Right lobe of liver (tissue), 6 donors: ENCODE results near the gene DNASE1L2. TPM values are rescaled to one million over a fixed set of nuclear protein-coding genes. Genes with fewer than 3 reads are reported as not detected.
A peak's percentile ranks its signal among the peaks of the same experiment; 100 is the strongest.

ENCODE experiments used
- ATAC-seq, 4 donors: fragments of 200-7000 bp; cut with Tn5 transposase; one replicate each; pipeline ENCODE4 v1.9.1; 2020; ENCODE audit warnings: mild to moderate bottlenecking in 4 of 4, moderate library complexity in 4 of 4
- DNase-seq, 3 donors: peaks; one replicate each; pipeline ENCODE4 v3.0.0-alpha.2; 2020
- H3K27ac ChIP-seq, 3 donors: fragments of 200-600 bp; one replicate each; pipeline ENCODE4 v1.8.0; 2022
- H3K27me3 ChIP-seq, 2 donors: fragments of 200-600 bp; one replicate each; pipeline ENCODE4 v1.8.0; 2022
- H3K36me3 ChIP-seq, 4 donors: fragments of 200-600 bp; sonication (generic) in 1 of 4; one replicate each; pipeline versions ENCODE4 v1.5.1 to v1.8.0; 2017 to 2022; ENCODE audit warnings: control low read depth in 1 of 4
- H3K4me1 ChIP-seq, 4 donors: fragments of 200-600 bp; sonication (generic) in 1 of 4; one replicate each; pipeline versions ENCODE4 v1.5.1 to v1.8.0; 2017 to 2022; ENCODE audit warnings: control low read depth in 1 of 4
- H3K4me3 ChIP-seq, 3 donors: fragments of 200-600 bp; one replicate each; pipeline ENCODE4 v1.8.0; 2022
- H3K9me3 ChIP-seq, 4 donors: fragments of 200-600 bp; sonication (generic) in 1 of 4; one replicate each; pipeline versions ENCODE4 v1.5.1 to v1.8.0; 2017 to 2022; ENCODE audit warnings: control low read depth in 1 of 4
- CTCF ChIP-seq, 4 donors: fragments of 200-600 bp in 3 of 4; fragments of 450-650 bp in 1 of 4; IDR thresholded peaks; one replicate each; pipeline versions ENCODE4 v1.5.1 to v1.8.0; 2016 to 2022; ENCODE audit warnings: antibody characterized with exemption in 4 of 4, mild to moderate bottlenecking in 2 of 4
- POLR2A ChIP-seq: fragments of 450-650 bp; IDR thresholded peaks from one replicate; pipeline ENCODE4 v1.6.1; 2017; ENCODE audit warnings: antibody characterized with exemption, mild to moderate bottlenecking
- WGBS: methylation state at CpG from one replicate; pipeline ENCODE4 v1.1.6; 2018; ENCODE audit warnings: low coverage, low lambda C conversion rate; ENCODE audit not compliant: insufficient coverage; ENCODE audit errors: missing lambda C conversion rate; 5-methylcytosine and 5-hydroxymethylcytosine counted together
- intact Hi-C, 2 donors: fragments of 100-400 bp; cut with DNase I; formaldehyde crosslinking; loops; one replicate each; pipeline versions ENCODE4 v1.11.2 to v1.14.1; 2022
- total RNA-seq, 6 experiments: library from RNA; depleted of rRNA in 2 of 6; stranded (reverse); fragments of >200 nt in 2 of 6; fragmentation: NEBNext Ultra II Directional in 3 of 6; extraction: Animal tissue kit (Norgen Biotek cat#: 25700) in 3 of 6; gene quantifications; one replicate each; pipeline versions ENCODE4 v1.1.0 to v1.2.4, GENCODE V29; 2016 to 2023
- donor health status: DM: no; HTN: yes; CAD: no.
- donor health status: DM: no; HTN: no; CAD: no.
- donor health status: DM: no; HTN: no; CAD: no.
- donor health status: DM: no; HTN: yes; CAD: no.
- donor health status: DM: no; HTN: yes; CAD: no.

DNASE1L2 gene
- total RNA-seq, 6 experiments from 2014 or later: 0.31 to 1.1 (median 0.40) TPM; not detected in 1

DNA sequence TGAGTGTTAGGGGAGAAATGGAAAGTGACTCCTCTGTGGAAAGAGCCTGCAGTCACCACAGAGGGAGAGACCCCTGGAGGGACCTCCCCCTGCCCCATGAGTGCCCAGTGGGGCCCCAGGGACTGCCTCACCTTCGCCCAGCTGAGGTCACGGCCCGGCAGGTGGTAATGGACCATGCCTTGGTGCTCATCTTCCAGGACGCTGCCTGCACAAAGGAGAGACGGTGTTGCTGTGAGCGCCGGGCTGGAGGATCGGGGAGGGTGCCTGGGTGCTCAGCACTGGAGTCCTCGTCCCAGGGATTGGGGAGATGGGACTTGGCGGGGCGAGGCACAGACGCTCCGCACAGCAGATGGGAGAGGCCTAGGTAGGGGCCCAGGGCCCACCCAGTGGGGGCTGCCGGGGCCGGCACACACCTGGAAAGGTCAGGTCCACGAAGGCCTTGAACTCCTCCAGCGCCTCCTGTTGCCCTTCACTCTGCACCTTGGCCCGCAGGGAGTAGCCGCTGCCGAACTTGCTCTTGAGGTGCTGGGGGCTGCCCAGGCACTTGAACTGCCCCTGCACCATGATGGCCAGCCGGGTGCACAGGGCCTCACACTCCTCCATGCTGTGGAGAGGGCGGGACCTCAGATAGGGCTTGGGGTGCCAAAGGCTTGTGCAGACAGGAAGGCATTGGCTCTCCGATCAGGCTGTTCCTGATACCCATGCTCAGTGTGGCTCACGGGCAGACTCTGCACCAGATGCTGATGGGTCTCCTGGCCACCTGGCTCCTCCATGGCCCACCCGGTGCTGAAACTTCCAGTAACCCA lies 41.4 kb downstream of the DNASE1L2 start:
- Histone ChIP-seq H3K4me1 (no peaks in the 10 kb centered on the region), H3K36me3 (no peaks in the 10 kb centered on the region), H3K27ac (no peak overlapping the region), H3K4me3 (no peak overlapping the region), H3K27me3 (no peaks in the 10 kb centered on the region), H3K9me3 (no peaks in the 10 kb centered on the region)
- 90% methylated on average over 2 of the region's 25 CpGs for WGBS
- intact Hi-C loops: no loop called here
- ATAC-seq (peak in 1 of 4 donors; percentile 8), DNase-seq (no peak)
- TF ChIP-seq CTCF (IDR thresholded peaks at IDR 0.05): no peak
- TF ChIP-seq POLR2A: no peak

DNA sequence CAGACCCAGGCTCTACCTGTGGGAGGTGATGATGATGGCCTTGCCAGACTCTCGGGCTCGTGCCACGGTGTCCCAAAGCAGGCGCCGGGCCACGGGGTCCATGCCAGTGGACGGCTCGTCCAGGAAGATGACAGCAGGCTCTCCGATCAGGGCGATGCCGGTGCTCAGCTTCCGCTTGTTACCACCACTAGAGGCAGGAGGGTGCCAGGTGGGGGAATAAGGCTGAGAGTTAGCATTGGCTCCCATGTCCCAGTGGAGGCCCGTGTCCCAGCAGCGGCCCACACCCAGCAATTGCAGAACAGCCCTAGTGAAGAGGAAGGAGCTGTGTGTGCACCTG lies 42.0 kb downstream of the DNASE1L2 start:
- H3K36me3 ChIP-seq: no peaks in the 10 kb centered on the region
- ATAC-seq: no peak
- H3K4me3 ChIP-seq: no peak overlapping the region
- H3K4me1 ChIP-seq: no peaks in the 10 kb centered on the region
- H3K9me3 ChIP-seq: no peaks in the 10 kb centered on the region
- TF ChIP-seq CTCF (IDR thresholded peaks at IDR 0.05) (no peak), POLR2A (no peak)
- no peak for DNase-seq
- 60% methylated on average over 3 of the region's 14 CpGs for WGBS
- intact Hi-C loops: no loop called here
- H3K27ac ChIP-seq: no peak overlapping the region
- no peaks in the 10 kb centered on the region for H3K27me3 ChIP-seq

DNA sequence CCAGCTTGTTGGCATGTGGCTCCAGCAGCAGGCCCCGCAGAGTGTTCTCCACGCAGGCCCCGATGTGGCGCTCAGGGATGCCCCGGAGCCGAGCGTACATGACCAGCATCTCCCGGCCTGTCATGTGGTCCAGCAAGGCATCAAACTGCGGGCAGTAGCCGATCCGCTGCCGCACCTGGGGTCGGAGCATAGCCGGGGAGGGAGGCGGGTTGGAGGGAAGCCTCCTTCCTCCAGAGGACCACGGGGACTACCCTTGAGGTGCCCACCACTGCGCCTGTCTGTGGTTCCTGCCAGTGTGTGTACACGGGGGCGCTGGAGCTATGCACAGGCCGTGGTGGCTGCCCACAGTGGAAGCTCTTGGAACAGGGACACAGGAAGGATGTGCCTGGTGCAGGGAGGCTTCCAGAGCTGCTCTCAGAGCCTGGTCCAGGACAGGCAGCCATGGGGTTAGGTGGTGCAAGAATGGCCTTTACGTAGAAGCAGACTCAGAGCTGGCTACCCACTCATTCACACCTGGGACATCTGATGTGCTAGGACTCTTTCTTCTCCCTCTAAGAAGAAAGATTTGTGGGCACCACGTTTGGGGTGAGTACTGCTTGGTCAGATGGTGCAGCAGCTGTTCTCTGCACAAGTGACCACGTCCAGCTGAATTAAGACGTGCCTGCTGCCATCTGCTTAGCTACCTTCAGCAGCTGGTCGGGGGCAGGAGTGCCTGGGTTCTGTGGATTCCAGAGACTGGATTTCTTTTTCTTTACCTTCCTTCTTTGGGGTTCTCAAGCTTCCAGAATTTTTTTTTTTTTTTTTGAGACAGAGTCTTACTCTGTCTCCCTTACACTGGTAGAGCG lies 42.9 kb downstream of the DNASE1L2 start:
- ATAC-seq (no peak), DNase-seq (no peak)
- H3K27me3 ChIP-seq: no peaks in the 10 kb centered on the region
- intact Hi-C loops: no loop called here
- no peak overlapping the region for H3K27ac ChIP-seq
- no peak overlapping the region for H3K4me3 ChIP-seq
- no peaks in the 10 kb centered on the region for H3K4me1 ChIP-seq
- TF ChIP-seq POLR2A: no peak
- no peak for TF ChIP-seq CTCF (IDR thresholded peaks at IDR 0.05)
- WGBS: 77% methylated on average over 6 of the region's 26 CpGs
- no peaks in the 10 kb centered on the region for H3K9me3 ChIP-seq
- H3K36me3 ChIP-seq: no peaks in the 10 kb centered on the region

DNA sequence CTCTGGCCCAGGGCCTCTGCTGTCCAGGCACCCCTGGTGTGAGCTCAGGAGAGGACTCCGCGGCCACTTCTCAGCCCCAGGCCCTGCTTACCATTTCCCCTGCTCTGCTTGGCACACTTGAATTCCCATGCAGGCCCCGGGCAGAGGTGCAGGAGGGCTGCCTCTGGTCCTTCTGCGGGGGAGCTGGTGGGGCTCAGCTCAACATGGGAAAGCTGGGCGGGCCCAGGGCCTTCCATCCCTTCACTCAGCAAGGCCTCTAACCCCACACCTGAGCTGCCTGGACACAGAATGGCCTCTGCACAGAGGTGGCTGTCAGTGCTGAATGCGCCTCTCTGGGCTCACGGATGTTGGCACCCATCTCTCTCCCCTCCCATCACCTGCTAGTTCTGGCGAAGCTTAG lies 44.2 kb downstream of the DNASE1L2 start:
- H3K4me3 ChIP-seq: no peak overlapping the region
- ATAC-seq (no peak), DNase-seq (no peak)
- TF ChIP-seq POLR2A (no peak), CTCF (IDR thresholded peaks at IDR 0.05) (no peak)
- no peak overlapping the region for H3K27ac ChIP-seq
- intact Hi-C loops: no loop called here
- no peaks in the 10 kb centered on the region for H3K9me3 ChIP-seq
- no peaks in the 10 kb centered on the region for H3K27me3 ChIP-seq
- 100% methylated on average over 2 of the region's 8 CpGs for WGBS
- no peaks in the 10 kb centered on the region for H3K36me3 ChIP-seq
- H3K4me1 ChIP-seq: no peaks in the 10 kb centered on the region
